HG03045 (cell line): Measurements from ENCODE around the gene TMEM120B.
"Not testable (repeated sequence)": the region's sequence is repeated elsewhere in the genome, so short reads cannot be mapped to it uniquely, and the experiment has no call there.

Source experiments
- ATAC-seq: cut with Tn5 transposase; IDR thresholded peaks from one replicate; pipeline ENCODE4 v1.9.1; 2021; ENCODE audit warnings: mild to moderate bottlenecking, moderate library complexity; ENCODE audit not compliant: unreplicated experiment

Gene TMEM120B

GRCh38 chr12:121741743-121742142, 29.2 kb downstream of the TMEM120B start:
- ATAC-seq: no peak

- not testable (repeated sequence) for ATAC-seq
Observed at GRCh38 chr12:121745545-121745944, 33.0 kb downstream of the TMEM120B start.

GRCh38 chr12:121748218-121748570, 35.6 kb downstream of the TMEM120B start:
- ATAC-seq: no peak

GRCh38 chr12:121748571-121749265, 36.2 kb downstream of the TMEM120B start:
- no peak for ATAC-seq

- ATAC-seq: no peak
Observed at GRCh38 chr12:121749267-121749666, 36.7 kb downstream of the TMEM120B start.

GRCh38 chr12:121750507-121750955, 38.0 kb downstream of the TMEM120B start:
- no peak for ATAC-seq

- no peak for ATAC-seq
Observed at GRCh38 chr12:121751034-121751433, 38.5 kb downstream of the TMEM120B start.

GRCh38 chr12:121751749-121752351, 39.3 kb downstream of the TMEM120B start:
- ATAC-seq: no peak

GRCh38 chr12:121753844-121754264, 41.3 kb downstream of the TMEM120B start:
- ATAC-seq: no peak

GRCh38 chr12:121754836-121755235, 42.3 kb downstream of the TMEM120B start:
- ATAC-seq: no peak

GRCh38 chr12:121755591-121755990, 43.0 kb downstream of the TMEM120B start:
- no peak for ATAC-seq

GRCh38 chr12:121758536-121758935, 46.0 kb downstream of the TMEM120B start:
- not testable (repeated sequence) for ATAC-seq

GRCh38 chr12:121762269-121762668, 49.7 kb downstream of the TMEM120B start:
- ATAC-seq: no peak

- no peak for ATAC-seq
Observed at GRCh38 chr12:121764808-121765207, 52.3 kb downstream of the TMEM120B start.

GRCh38 chr12:121765573-121765972, 53.0 kb downstream of the TMEM120B start:
- no peak for ATAC-seq

GRCh38 chr12:121766290-121767039, 53.9 kb downstream of the TMEM120B start:
- ATAC-seq: no peak

GRCh38 chr12:121767525-121768016, 55.0 kb downstream of the TMEM120B start:
- ATAC-seq: no peak

GRCh38 chr12:121769297-121769830, 56.8 kb downstream of the TMEM120B start:
- no peak for ATAC-seq

GRCh38 chr12:121769831-121770301, 57.3 kb downstream of the TMEM120B start:
- ATAC-seq: no peak

- ATAC-seq: no peak
Observed at GRCh38 chr12:121770388-121770787, 57.8 kb downstream of the TMEM120B start.
